Keratinocyte (primary cell): ENCODE measurements around the gene CEP152. TPM values are rescaled to one million over a fixed set of nuclear protein-coding genes. Genes with fewer than 3 reads are reported as not detected.

ENCODE experiments used
- DNase-seq: peaks from one replicate; pipeline ENCODE4 v3.0.0-alpha.2; 2011; ENCODE audit warnings: low read depth, missing footprints, low spot score
- FAIRE-seq: peaks from 2 replicates; lab custom pipeline; 2011; peaks lifted over from hg19 to GRCh38; lab: Jason Lieb, UNC
- H2AFZ ChIP-seq: 2 replicates; pipeline ENCODE4 v1.6.0; 2012; ENCODE audit warnings: low read length, control low read depth, inconsistent platforms; ENCODE audit not compliant: control insufficient read depth
- H3K27ac ChIP-seq: 2 replicates; pipeline ENCODE4 v1.5.1; 2011; ENCODE audit warnings: low read length; ENCODE audit not compliant: control insufficient read depth, insufficient read depth
- H3K27me3 ChIP-seq: 3 replicates; pipeline ENCODE4 v1.6.0; 2011; ENCODE audit warnings: low read length; ENCODE audit not compliant: control insufficient read depth, insufficient read depth; ENCODE audit errors: extremely low read depth
- H3K36me3 ChIP-seq, 2 experiments: 2 replicates in 1 of 2; 3 replicates in 1 of 2; pipeline ENCODE4 v1.5.1; 2011; ENCODE audit warnings: low read length in 2 of 2, mild to moderate bottlenecking in 1 of 2; ENCODE audit not compliant: control insufficient read depth in 2 of 2, insufficient read depth in 2 of 2; ENCODE audit errors: extremely low read depth in 1 of 2
- H3K4me1 ChIP-seq: 3 replicates; pipeline ENCODE4 v1.5.1; 2011; ENCODE audit warnings: low read length; ENCODE audit not compliant: control insufficient read depth, insufficient read depth; ENCODE audit errors: extremely low read depth
- H3K4me2 ChIP-seq: 3 replicates; pipeline ENCODE4 v1.6.0; 2011; ENCODE audit warnings: low read depth, low read length; ENCODE audit not compliant: control insufficient read depth, insufficient read depth; ENCODE audit errors: extremely low read depth
- H3K4me3 ChIP-seq, 3 experiments: fragments of 200-600 bp in 1 of 3; sonication (generic) in 1 of 3; 2 replicates in 2 of 3; 3 replicates in 1 of 3; pipeline ENCODE4 v1.5.1; 2011 to 2016; ENCODE audit warnings: low read length in 3 of 3, mild to moderate bottlenecking in 3 of 3, control low read depth in 2 of 3, inconsistent platforms in 1 of 3, low read depth in 1 of 3, mixed read lengths in 1 of 3, mixed run types in 1 of 3, moderate library complexity in 1 of 3; ENCODE audit not compliant: control insufficient read depth in 2 of 3, insufficient read depth in 2 of 3; ENCODE audit errors: extremely low read depth in 1 of 3
- H3K79me2 ChIP-seq: 2 replicates; pipeline ENCODE4 v1.6.0; 2012; ENCODE audit warnings: low read length; ENCODE audit not compliant: control insufficient read depth, insufficient read depth
- H3K9ac ChIP-seq: 3 replicates; pipeline ENCODE4 v1.6.0; 2011; ENCODE audit warnings: low read length; ENCODE audit not compliant: control insufficient read depth, insufficient read depth; ENCODE audit errors: extremely low read depth
- H3K9me1 ChIP-seq: 3 replicates; pipeline ENCODE4 v1.6.0; 2011; ENCODE audit warnings: low read length; ENCODE audit not compliant: control insufficient read depth, insufficient read depth; ENCODE audit errors: extremely low read depth
- H3K9me3 ChIP-seq: 2 replicates; pipeline ENCODE4 v1.5.1; 2012; ENCODE audit warnings: low read depth, low read length; ENCODE audit not compliant: control insufficient read depth
- H4K20me1 ChIP-seq: 3 replicates; pipeline ENCODE4 v1.6.0; 2011; ENCODE audit warnings: low read length; ENCODE audit not compliant: control insufficient read depth, insufficient read depth; ENCODE audit errors: extremely low read depth
- EZH2 ChIP-seq: IDR thresholded peaks from one replicate; pipeline ENCODE4 v1.6.1; 2012; ENCODE audit warnings: inconsistent platforms, mild to moderate bottlenecking, low read length, moderate library complexity
- dilution Hi-C: fragments of 300-500 bp; cut with MboI; formaldehyde crosslinking; loops from one replicate; pipeline ENCODE4 v1.7.0; 2020; ENCODE audit warnings: low sequenced_read_pairs; ENCODE audit not compliant: extremely low pct_ligation_motif_present
- polyA plus RNA-seq, 5 experiments: library from polyadenylated mRNA; depleted of rRNA in 3 of 5; stranded (reverse) in 3 of 5; stranded (forward) in 1 of 5; unstranded in 1 of 5; fragments of >200 nt; gene quantifications; 1 replicate in 1 of 5; 2 replicates in 3 of 5; 3 replicates in 1 of 5; pipeline versions ENCODE4 v1.2.1 to v1.2.3, GENCODE V29; 2011 to 2012; ENCODE audit warnings: missing spikeins in 2 of 5, low read depth in 1 of 5, low replicate concordance in 1 of 5
- TF ChIP-seq, protein P1 (sequence below), 3 experiments: IDR thresholded peaks in 1 of 3; conservative IDR thresholded peaks in 1 of 3; optimal IDR thresholded peaks in 1 of 3; 2 replicates in 2 of 3; 3 replicates in 1 of 3; pipeline versions ENCODE3 to v1.5.1; 2011; ENCODE audit warnings: low read length in 3 of 3, mild to moderate bottlenecking in 3 of 3, moderate library complexity in 2 of 3, control low read depth in 1 of 3, inconsistent platforms in 1 of 3; ENCODE audit not compliant: insufficient read depth in 2 of 3; ENCODE audit errors: extremely low read depth in 1 of 3

The CEP152 gene
- polyA plus RNA-seq, 1 donor (not counting 4 experiments of a cell fraction or from before 2014, with no cell fraction given): 4.0 TPM

DNA sequence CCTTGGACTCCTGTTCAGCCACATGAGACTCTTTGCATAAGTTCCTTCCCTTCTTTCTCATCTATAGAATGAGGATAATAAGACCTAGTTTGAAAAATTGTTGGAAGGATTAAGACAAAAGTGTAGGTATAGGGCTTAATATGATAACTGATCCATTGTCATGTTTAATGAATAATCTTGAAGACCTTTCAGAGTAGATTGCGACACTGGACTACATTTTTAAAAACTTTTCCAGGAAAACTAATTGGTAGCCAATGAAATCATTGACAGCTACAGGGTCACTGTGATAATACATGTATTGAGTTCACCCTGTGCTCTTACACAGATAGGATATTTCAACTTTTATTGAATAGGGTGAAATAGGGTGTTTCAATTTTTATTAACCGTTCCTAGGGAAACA, 86.9 kb downstream of the CEP152 start:
- Histone ChIP-seq H3K27me3 (no peaks in the 10 kb centered on the region), H3K4me3 (no peak overlapping the region), H3K9me3 (no peaks in the 10 kb centered on the region), H3K4me2 (no peak overlapping the region), H3K27ac (no peak overlapping the region), H2AFZ (no peak overlapping the region), H3K9ac (no peak overlapping the region), H4K20me1 (no peaks in the 10 kb centered on the region), H3K4me1 (peaks cover 15% of the 10 kb centered on the region), H3K79me2 (no peaks in the 10 kb centered on the region), H3K36me3 (no peaks in the 10 kb centered on the region), H3K9me1 (no peaks in the 10 kb centered on the region)
- dilution Hi-C loops: no loop called here
- DNase-seq (no peak), FAIRE-seq (no peak)
- TF ChIP-seq, protein P1, sequence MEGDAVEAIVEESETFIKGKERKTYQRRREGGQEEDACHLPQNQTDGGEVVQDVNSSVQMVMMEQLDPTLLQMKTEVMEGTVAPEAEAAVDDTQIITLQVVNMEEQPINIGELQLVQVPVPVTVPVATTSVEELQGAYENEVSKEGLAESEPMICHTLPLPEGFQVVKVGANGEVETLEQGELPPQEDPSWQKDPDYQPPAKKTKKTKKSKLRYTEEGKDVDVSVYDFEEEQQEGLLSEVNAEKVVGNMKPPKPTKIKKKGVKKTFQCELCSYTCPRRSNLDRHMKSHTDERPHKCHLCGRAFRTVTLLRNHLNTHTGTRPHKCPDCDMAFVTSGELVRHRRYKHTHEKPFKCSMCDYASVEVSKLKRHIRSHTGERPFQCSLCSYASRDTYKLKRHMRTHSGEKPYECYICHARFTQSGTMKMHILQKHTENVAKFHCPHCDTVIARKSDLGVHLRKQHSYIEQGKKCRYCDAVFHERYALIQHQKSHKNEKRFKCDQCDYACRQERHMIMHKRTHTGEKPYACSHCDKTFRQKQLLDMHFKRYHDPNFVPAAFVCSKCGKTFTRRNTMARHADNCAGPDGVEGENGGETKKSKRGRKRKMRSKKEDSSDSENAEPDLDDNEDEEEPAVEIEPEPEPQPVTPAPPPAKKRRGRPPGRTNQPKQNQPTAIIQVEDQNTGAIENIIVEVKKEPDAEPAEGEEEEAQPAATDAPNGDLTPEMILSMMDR (optimal IDR thresholded peaks at IDR 0.05 in 1 of 3, IDR thresholded peaks at IDR 0.05 in 1 of 3, conservative IDR thresholded peaks at IDR 0.05 in 1 of 3; ENCODE audit: extremely low read depth in 1 of 3, insufficient read depth in 2 of 3, low read length in 3 of 3): no peak
- no peak for TF ChIP-seq EZH2

DNA sequence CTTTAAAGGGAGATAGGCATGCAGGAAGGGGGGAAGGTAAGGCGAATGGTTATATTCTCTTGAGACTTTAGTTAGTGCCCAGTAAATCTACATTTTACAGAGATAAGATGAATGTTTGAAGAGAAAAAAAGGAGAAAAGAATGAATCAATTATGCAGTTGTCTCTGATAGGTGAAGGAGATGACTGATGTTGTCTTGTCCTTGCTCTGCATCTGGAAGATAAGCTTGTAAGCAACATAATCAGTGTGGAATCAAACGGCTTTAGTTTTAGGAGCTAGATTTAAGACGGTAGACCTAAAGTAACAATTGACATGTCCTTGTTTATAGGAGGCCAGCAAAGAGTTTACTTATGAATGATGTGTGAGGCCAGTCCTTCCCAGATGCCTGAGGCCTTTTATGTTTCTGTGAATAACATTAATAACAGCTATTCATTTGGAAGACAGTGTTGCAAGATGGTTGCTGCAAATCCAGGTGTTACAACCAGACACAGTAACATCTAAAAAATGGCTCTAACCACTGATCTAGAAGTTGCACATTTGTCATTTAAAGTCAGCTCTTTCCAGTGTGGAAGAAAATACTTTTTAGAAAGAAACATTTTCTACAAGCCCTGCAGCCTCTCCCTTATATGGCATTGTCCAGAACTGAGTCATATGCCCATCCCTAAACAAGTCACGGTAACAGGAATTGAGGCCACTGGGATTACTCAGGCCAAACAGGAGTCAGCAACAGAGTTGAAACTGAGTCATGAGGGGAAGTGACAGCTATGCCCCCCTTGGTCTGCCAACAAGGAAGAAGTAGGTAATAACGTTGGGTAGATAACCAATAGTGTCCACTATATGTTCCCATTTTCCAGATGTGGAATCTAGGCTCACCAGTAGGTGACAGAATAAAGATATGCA, 87.9 kb downstream of the CEP152 start:
- Histone ChIP-seq H3K9me1 (no peaks in the 10 kb centered on the region), H3K9me3 (no peaks in the 10 kb centered on the region), H2AFZ (peak overlapping the region; percentile 24), H3K4me2 (peak overlapping the region; percentile 44), H3K79me2 (no peaks in the 10 kb centered on the region), H3K27me3 (no peaks in the 10 kb centered on the region), H3K36me3 (no peaks in the 10 kb centered on the region), H3K4me3 (no peak overlapping the region), H4K20me1 (no peaks in the 10 kb centered on the region), H3K27ac (peak overlapping the region; percentile 48), H3K4me1 (peaks cover 15% of the 10 kb centered on the region), H3K9ac (no peak overlapping the region)
- FAIRE-seq: peak; percentile 49
- TF ChIP-seq EZH2: no peak
- TF ChIP-seq, protein P1 (optimal IDR thresholded peaks at IDR 0.05 in 1 of 3, IDR thresholded peaks at IDR 0.05 in 1 of 3, conservative IDR thresholded peaks at IDR 0.05 in 1 of 3; ENCODE audit: extremely low read depth in 1 of 3, insufficient read depth in 2 of 3, low read length in 3 of 3): no peak
- DNase-seq: peak; percentile 80
- dilution Hi-C loops: no loop called here
